Inflammatory macrophage treated with lipopolysaccharide for 4 hours (primary cell): Measurements from ENCODE around the gene RRP7A.
"Not testable (repeated sequence)": the region's sequence is repeated elsewhere in the genome, so short reads cannot be mapped to it uniquely, and the experiment has no call there.

Experiments
- DNase-seq: peaks from one replicate; pipeline ENCODE4 v3.0.0-alpha.2; 2020

The RRP7A gene

GRCh38 chr22:42519525-42520401, at the start of gene RRP7A:
Gene RRP7A (minus strand): TSS chr22:42519796. CDS start chr22:42519786, 10 bp downstream.
- peak; percentile 85 for DNase-seq

DNA sequence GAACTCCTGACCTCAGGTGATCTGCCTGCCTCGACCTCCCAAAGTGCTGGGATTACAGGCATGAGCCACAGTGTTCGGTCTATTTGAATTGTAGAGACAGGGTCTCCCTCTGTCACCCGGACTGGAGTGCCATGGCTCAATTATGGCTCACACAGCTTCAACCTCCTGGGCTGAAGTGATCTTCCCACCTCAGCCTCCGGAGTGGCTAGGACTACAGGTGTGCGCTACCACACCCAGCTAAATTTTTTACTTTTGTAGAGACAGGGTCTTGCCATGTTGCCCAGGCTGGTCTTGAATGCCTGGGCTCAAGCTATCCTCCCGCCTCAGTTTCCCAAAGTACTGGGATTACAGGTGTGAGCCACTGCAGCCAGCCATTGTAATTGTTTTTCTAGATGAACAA, 48.4 kb upstream of the RRP7A start:
- not testable (repeated sequence) for DNase-seq

- DNase-seq = no peak
These were observed 46.4 kb upstream of the RRP7A start for GRCh38 chr22:42565956-42566355.

GRCh38 chr22:42564699-42565098, 45.1 kb upstream of the RRP7A start:
- DNase-seq = no peak

DNA sequence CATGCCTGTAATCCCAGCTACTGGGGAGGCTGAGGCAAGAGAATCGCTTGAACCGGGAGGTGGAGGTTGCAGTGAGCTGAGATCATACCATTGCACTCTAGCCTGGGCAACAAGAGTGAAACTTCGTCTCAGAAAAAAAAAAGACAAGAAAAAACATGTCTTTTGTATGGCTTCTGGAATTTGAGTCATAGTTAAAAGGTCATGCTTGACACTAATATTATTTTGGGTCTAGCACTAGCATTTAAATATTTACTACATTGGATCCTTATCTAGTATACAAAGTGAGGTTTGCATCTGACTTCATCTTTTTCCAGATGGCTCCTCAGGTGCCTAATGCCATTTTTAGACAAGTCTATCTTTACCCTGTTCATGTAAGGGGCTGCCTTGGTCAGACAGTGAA, 44.3 kb upstream of the RRP7A start:
- DNase-seq = not testable (repeated sequence)

DNA sequence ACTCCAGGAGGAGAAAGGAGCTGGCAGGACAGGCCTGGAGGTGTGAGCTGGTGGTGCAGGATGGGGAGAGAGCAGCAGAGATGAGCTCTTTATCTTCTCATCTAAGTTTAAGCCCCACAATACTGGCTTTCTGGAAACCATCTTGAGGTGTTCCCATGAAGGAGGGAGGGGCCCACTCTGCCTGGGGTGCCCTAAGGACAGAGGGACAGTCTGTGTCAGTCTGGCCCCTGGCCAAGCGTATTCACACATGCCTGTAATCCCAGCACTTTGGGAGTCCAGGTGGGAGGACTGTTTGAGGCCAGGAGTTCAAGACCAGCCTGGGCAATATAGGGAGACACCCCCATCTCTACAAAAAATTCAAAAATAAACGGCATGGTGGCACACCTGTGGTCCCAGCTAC, 43.1 kb upstream of the RRP7A start:
- no peak for DNase-seq

DNA sequence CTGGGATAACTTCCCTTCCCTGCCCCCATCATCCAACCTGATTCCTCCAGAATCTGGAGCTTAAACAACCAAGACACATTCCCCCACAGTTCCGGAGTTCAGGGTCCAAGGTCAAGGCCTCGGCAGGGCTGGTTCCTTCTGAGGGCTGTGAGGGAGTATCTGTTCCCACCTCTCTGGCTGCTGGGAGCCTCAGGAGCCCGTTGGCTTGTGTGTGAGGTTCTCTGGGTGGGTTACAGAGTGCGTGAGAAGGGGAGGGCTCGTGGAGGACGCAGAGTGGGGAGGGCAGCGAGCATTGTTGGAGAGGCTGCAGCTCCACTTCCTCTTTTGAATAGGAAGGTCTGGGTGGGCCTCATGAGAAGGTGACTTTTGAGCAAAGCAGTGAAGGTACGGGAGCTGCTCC, 42.7 kb upstream of the RRP7A start:
- peak; percentile 17 for DNase-seq

- DNase-seq = no peak
These were observed 42.3 kb upstream of the RRP7A start for GRCh38 chr22:42561856-42562255.

DNA sequence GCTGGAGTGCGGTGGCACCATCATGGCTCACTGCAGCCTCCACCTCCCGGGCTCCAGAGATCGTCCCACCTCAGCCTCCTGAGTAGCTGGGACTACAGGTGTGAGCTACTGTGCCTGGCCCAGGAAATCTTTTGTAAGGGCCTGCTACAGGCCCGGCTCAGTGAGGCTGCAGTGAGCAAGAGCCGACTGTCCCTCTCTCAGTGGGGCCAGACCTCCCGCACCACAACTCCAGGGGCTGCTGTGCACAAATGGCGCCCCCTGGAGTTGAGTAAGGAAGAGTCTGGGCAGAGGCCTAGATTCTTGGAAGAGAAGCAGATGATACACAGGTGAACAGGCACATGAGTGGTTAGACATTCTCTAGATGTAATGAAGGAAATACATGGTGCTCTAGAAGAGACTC, 41.2 kb upstream of the RRP7A start:
- DNase-seq = peak; percentile 13

DNA sequence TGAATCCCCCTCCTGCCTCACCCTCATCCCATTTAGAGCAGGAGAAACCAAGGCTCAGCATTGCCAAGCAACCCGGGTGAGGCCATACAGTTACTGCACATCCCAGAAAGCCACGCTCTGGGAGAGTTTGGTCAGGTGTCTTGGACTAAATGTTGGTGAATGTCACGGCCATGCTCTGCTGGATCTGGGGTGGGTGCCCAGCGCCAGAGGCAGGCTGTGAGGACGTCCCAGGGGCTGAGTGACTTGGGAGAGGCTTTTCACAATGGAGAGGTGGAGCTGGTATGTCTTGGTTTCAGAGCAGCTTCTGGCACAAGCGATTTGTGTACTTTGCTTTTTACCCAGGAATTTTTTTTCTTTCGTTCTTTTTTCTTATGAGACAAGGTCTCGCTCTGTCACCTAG, 40.8 kb upstream of the RRP7A start:
- DNase-seq = no peak

DNA sequence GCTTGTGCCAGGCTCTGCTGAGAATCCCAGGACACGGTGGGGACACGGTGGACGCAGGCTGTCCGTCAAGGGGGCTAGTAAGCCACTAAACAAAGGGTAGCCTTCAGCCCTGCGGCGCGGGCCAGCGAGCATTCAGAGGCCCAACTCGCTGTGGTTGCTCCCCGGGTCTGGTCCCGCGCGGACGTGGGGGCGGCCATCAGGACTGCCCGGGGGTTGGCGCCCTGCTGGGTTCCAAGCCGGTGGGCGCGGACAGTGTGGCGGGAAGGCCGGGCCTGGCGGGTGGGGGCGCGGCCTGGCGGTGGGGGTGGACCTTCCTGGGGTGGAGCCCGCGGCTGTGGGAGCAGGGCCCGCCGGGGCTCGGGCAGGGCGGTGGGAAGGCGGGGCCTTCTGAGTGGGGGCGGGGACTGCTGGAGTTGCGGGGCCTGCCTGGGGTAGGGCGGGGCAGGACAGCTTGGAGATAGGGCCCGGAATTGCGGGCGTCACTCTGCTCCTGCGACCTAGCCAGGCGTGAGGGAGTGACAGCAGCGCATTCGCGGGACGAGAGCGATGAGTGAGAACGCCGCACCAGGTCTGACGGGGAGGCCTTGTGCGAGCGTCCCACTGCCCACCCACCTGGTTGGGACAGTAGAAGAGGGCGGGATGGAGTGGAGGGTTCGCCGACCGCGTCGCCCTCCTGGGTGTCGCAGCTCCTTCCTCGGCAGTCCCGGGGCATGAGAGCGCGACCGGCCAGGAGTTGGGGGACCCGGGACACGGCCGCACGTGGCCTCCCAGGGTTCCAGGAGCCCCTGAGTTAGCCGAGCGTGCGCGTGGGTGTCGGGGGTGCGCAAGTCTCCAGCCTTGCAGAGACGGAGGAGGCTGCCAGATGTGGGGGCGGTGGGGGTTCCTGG, 34.1 kb upstream of the RRP7A start, which contains the start of gene SERHL2:
Gene SERHL2, plus strand, starts transcription at position 482 of the 887 bp plus-strand sequence. Its CDS starts 65 bp downstream, at position 547.
- DNase-seq = peak; percentile 78

DNA sequence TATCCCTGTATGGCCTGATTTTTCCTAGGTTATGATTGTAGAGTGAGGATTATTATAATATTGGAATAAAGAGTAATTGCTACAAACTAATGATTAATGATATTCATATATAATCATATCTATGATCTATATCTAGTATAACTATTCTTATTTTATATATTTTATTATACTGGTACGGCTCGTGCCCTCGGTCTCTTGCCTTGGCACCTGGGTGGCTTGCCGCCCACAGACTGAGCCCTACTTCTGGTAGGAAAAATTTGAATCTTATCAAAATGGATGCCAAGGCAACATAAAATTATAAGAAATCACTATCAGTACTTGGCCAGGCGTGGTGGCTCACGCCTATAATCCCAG, 32.7 kb upstream of the RRP7A start:
- not testable (repeated sequence) for DNase-seq

DNA sequence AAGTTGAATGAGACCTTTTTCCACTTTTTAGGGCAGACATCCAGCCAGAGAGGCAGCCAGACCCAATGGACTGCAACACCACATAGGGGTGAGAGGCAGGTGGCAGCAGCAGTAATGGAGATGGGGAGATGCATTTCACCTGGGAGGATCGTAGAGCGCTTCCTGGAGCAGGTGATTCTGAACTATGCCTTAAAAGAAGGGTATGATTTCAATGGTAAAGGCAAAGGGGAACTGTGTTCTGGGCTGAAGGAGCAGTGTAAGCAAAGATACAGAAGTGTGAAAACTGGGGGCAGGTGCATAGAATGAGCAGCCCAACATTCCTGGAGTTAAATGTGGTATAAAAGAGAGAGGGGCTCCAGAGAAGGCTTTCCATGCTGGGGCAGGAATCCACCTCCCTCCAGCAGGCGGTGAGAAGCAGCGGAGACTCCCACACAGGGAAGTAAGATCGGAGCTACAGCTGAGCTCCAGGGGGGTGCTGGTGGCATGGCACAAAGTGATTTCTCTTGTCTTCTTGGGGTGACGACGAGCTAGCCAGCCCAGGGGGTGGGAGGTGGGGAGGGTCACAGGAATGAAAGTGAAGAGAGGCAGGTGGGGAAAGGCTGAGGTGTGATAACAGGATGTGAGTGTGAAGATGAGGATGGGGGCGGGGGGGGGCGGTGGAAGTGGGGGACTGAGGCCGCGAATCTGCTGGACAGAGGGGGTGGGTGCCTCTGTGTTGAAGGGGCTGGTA, 29.9 kb upstream of the RRP7A start:
- DNase-seq = no peak

GRCh38 chr22:42548597-42549330, 29.2 kb upstream of the RRP7A start:
- no peak for DNase-seq

DNA sequence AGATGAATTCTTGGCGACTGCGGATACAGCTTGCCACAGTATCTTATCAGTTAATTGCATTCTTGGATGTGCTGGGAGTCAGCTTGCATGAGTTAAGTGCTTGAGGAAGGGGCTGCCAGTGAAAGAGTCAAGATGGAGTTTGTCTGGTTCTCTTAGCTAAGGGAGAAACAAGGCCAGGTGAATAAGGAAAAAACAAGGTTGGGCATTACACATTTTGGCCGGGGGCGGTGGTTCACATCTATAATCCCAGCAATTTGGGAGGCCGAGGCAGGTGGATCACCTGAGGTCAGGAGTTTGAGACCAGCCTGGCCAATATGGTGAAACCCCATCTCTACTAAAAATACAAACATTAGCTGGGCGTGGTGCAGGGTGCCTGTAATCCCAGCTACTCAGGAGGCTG, 28.5 kb upstream of the RRP7A start:
- not testable (repeated sequence) for DNase-seq

- no peak for DNase-seq
These were observed 28.0 kb upstream of the RRP7A start for GRCh38 chr22:42547562-42547961.

GRCh38 chr22:42544686-42545085, 25.1 kb upstream of the RRP7A start:
- DNase-seq = no peak

DNA sequence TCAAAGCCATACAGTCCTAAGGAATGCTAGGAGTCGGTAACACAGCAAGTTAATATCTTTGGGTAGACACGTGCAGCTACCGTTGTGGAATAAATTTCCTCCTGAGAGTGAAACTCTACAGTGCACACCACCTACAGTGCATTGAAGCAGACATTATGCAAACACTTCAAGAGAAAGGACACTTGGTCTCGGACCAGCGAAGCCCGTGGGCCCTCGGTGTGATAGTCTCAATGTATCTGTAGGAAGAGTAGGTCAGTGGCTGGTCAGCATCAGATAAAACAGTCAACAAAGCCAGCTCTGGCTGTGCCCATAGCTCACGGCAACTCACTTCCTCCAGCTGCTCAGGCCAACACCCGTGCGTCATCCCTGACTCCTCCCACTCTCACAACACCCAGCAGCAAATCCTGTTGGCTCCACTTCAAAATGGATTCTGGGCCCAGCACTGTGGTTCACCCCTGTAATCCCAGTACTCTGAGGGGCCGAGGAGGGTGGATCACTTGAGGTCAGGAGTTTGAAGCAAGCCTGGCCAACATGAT, 19.7 kb upstream of the RRP7A start:
- DNase-seq = not testable (repeated sequence)

DNA sequence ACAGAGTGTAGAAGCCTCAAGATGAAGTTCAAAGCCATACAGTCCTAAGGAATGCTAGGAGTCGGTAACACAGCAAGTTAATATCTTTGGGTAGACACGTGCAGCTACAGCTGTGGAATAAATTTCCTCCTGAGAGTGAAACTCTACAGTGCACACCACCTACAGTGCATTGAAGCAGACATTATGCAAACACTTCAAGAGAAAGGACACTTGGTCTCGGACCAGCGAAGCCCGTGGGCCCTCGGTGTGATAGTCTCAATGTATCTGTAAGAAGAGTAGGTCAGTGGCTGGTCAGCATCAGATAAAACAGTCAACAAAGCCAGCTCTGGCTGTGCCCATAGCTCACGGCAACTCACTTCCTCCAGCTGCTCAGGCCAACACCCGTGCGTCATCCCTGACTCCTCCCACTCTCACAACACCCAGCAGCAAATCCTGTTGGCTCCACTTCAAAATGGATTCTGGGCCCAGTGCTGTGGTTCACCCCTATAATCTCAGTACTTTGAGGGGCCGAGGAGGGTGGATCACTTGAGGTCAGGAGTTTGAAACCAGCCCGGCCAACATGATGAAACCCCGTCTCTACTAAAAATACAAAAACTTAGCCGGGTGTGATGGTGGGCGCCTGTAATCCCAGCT, 17.7 kb upstream of the RRP7A start:
- DNase-seq = not testable (repeated sequence)

DNA sequence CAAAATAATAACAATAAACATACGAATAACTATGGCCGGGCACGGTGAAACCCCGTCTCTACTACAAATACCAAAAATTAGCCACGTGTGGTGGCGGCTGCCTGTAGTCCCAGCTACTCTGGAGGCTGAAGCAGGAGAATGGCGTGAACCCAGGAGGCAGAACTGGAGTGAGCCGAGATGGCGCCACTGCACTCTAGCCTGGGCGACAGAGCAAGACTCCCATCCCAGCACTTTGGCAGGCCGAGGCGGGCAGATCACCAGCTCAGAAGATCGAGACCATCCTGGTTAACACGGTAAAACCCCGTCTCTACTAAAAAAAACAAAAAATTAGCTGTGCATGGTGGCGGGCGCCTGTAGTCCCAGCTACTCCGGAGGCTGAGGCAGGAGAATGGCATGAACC, 17.0 kb upstream of the RRP7A start:
- not testable (repeated sequence) for DNase-seq

DNA sequence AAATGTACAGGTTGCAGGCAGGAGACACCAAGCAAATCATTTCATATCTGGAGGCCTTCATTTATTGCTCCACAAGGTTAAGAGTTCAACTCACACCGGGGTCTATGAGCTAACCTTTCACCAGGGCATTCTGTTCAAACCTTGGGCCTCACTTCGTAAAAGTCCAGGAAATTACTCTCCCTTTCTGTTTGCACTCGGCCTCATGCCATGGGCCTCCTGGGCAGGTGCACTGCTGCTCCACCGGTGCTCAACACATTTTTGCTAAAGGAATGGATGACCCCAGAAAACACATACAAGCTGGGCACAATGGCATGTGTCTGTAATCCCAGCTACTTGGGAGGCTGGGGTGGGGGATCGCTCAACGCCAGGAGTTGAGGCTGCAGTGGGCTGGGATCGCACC, 16.6 kb upstream of the RRP7A start:
- no peak for DNase-seq
